GM12892 (cell line): Measurements from ENCODE around the gene EVL.

ENCODE experiments used
- POLR2A ChIP-seq: IDR thresholded peaks from 2 replicates; pipeline ENCODE4 v1.6.1; 2011; ENCODE audit warnings: low read depth, low read length, control low read depth
- POLR2AphosphoS5 ChIP-seq: IDR thresholded peaks from 2 replicates; pipeline ENCODE4 v1.6.1; 2011; ENCODE audit warnings: low read depth, low read length, control low read depth

GRCh38 chr14:100030452-100031153 is 34.6 kb upstream of the EVL start:
- TF ChIP-seq POLR2A (no peak), POLR2AphosphoS5 (no peak)
